OCI-LY1 (cell line): ENCODE data around the gene TASP1.
"Not testable (repeated sequence)": the region's sequence is repeated elsewhere in the genome, so short reads cannot be mapped to it uniquely, and the experiment has no call there.

Experiments used
- EZH2 ChIP-seq: fragments of 200-600 bp; sonication (generic), shearing (Covaris generic); IDR thresholded peaks from 2 replicates; pipeline ENCODE4 v1.8.0; 2017; ENCODE audit warnings: borderline replicate concordance, mixed run types, mild to moderate bottlenecking, antibody characterized with exemption, low read length, moderate library complexity, mixed read lengths
- TF ChIP-seq, protein P1 (sequence below): fragments of 200-600 bp; sonication (generic), shearing (Covaris generic); IDR thresholded peaks from 2 replicates; pipeline ENCODE4 v1.5.1; 2017; ENCODE audit warnings: mild to moderate bottlenecking, antibody characterized with exemption, low read length, moderate library complexity, mixed read lengths

DNA sequence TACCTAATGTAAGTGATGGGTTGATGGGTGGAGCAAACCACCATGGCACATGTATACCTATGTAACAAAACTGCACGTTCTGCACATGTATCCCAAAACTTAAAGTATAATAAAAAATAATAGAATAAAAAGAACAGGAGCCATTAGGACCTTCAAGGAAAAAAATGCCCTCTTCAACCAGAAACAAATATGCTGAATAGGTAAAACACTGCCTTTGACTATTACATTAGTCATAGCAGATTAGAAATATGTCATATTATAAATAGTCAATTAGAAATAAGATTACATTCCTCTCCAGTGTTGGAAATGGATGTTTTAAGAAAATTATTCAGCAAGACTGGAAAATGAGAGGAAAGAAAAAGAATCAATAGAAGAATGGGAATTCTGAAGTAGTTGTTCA is 153.7 kb downstream of the TASP1 start:
- TF ChIP-seq, protein P1, sequence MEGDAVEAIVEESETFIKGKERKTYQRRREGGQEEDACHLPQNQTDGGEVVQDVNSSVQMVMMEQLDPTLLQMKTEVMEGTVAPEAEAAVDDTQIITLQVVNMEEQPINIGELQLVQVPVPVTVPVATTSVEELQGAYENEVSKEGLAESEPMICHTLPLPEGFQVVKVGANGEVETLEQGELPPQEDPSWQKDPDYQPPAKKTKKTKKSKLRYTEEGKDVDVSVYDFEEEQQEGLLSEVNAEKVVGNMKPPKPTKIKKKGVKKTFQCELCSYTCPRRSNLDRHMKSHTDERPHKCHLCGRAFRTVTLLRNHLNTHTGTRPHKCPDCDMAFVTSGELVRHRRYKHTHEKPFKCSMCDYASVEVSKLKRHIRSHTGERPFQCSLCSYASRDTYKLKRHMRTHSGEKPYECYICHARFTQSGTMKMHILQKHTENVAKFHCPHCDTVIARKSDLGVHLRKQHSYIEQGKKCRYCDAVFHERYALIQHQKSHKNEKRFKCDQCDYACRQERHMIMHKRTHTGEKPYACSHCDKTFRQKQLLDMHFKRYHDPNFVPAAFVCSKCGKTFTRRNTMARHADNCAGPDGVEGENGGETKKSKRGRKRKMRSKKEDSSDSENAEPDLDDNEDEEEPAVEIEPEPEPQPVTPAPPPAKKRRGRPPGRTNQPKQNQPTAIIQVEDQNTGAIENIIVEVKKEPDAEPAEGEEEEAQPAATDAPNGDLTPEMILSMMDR: not testable (repeated sequence)
- TF ChIP-seq EZH2: not testable (repeated sequence)
